K562 (cell line): ENCODE data around the gene FHIT. TPM values are rescaled to one million over a fixed set of nuclear protein-coding genes. Genes with fewer than 3 reads are reported as not detected.

Source experiments
- ATAC-seq: fragments of 200-7000 bp; cut with Tn5 transposase; 3 replicates; pipeline ENCODE4 v1.9.1; 2020; ENCODE audit warnings: moderate library complexity
- BruUV-seq: library from RNA; stranded (reverse); fragments of 400-500 nt; replicated peaks from 2 replicates; lab custom pipeline; 2021; lab: Mats Ljungman, UMichigan
- CTCF ChIA-PET: fragments of 300-600 bp; formaldehyde crosslinking; extraction: SDS; loops from one replicate; lab custom pipeline; 2021; ENCODE audit warnings: low intra/inter-chr PET ratio; lab: Yijun Ruan, JAX
- POLR2A ChIA-PET: fragments of 300-600, 350-650 bp; sonication (Branson Sonifier 250); formaldehyde crosslinking; extraction: SDS; loops from one replicate; lab custom pipeline; 2021; ENCODE audit warnings: antibody characterized with exemption, inconsistent platforms; lab: Yijun Ruan, JAX
- DNase-seq, 4 experiments: peaks; one replicate each; pipeline versions ENCODE4 v3.0.0 to v3.0.0-alpha.2; 2011 to 2018; ENCODE audit warnings: low spot score in 3 of 4, mixed read lengths in 3 of 4; ENCODE audit errors: extremely low read depth in 1 of 4
- FAIRE-seq: peaks from 2 replicates; lab custom pipeline; 2011; peaks lifted over from hg19 to GRCh38; lab: Jason Lieb, UNC
- H2AFZ ChIP-seq: 2 replicates; pipeline ENCODE4 v1.6.0; 2011; ENCODE audit warnings: low read depth, low read length, control low read depth, inconsistent platforms
- H3K27ac ChIP-seq: fragments of 200-600 bp; 3 replicates; pipeline ENCODE4 v1.8.0; 2011; ENCODE audit warnings: low read depth, mild to moderate bottlenecking, control low read depth, inconsistent platforms, low read length, moderate library complexity, mixed read lengths; ENCODE audit errors: extremely low read depth
- H3K27me3 ChIP-seq, 2 experiments: fragments of 300-600 bp in 1 of 2; 2 replicates in 1 of 2; 3 replicates in 1 of 2; pipeline versions ENCODE4 v1.6.0 to v1.8.0; 2011; ENCODE audit warnings: inconsistent platforms in 2 of 2, low read length in 2 of 2, mild to moderate bottlenecking in 1 of 2, mixed read lengths in 1 of 2, moderate library complexity in 1 of 2; ENCODE audit not compliant: control insufficient read depth in 2 of 2, insufficient read depth in 2 of 2
- H3K36me3 ChIP-seq: fragments of 300-600 bp; 3 replicates; pipeline ENCODE4 v1.8.0; 2011; ENCODE audit warnings: mild to moderate bottlenecking, low read length, inconsistent platforms; ENCODE audit not compliant: control insufficient read depth, insufficient read depth
- H3K4me1 ChIP-seq, 2 experiments: fragments of 200-600 bp in 1 of 2; replicated peaks in 1 of 2; 2 replicates in 1 of 2; 3 replicates in 1 of 2; pipeline versions ENCODE4 v1.5.1 to v1.8.0; 2011; ENCODE audit warnings: inconsistent platforms in 2 of 2, low read length in 2 of 2, mild to moderate bottlenecking in 1 of 2, mixed read lengths in 1 of 2, moderate library complexity in 1 of 2; ENCODE audit not compliant: control insufficient read depth in 2 of 2, insufficient read depth in 2 of 2
- H3K4me2 ChIP-seq: 2 replicates; pipeline ENCODE4 v1.6.1; 2011; ENCODE audit warnings: low read length, control low read depth, inconsistent platforms, mixed read lengths; ENCODE audit not compliant: insufficient read depth
- H3K4me3 ChIP-seq: fragments of 200-600 bp; sonication (generic), shearing (Covaris generic); 2 replicates; pipeline ENCODE4 v1.5.1; 2016; ENCODE audit warnings: control low read depth, inconsistent platforms
- H3K79me2 ChIP-seq: fragments of 200-600 bp; 3 replicates; pipeline ENCODE4 v1.8.0; 2011; ENCODE audit warnings: low read length, inconsistent platforms; ENCODE audit not compliant: control insufficient read depth, insufficient read depth
- H3K9ac ChIP-seq, 2 experiments: 2 replicates each; pipeline versions ENCODE4 v1.6.0 to v1.6.1; 2011; ENCODE audit warnings: low read depth in 2 of 2, low read length in 2 of 2, control low read depth in 1 of 2, inconsistent platforms in 1 of 2, mild to moderate bottlenecking in 1 of 2, mixed read lengths in 1 of 2; ENCODE audit not compliant: insufficient read depth in 1 of 2
- H3K9me1 ChIP-seq: one replicate; pipeline ENCODE4 v1.6.0; 2011; ENCODE audit warnings: inconsistent platforms, mild to moderate bottlenecking, low read length, moderate library complexity; ENCODE audit not compliant: control insufficient read depth, insufficient read depth
- H3K9me3 ChIP-seq: replicated peaks from 2 replicates; pipeline ENCODE4 v1.5.1; 2011; ENCODE audit warnings: low read depth, low read length, inconsistent platforms; ENCODE audit not compliant: control insufficient read depth, insufficient read depth
- H4K20me1 ChIP-seq: replicated peaks from 2 replicates; pipeline ENCODE4 v1.6.1; 2011; ENCODE audit warnings: low read length, inconsistent platforms, mixed read lengths; ENCODE audit not compliant: control insufficient read depth, insufficient read depth
- CBFB ChIP-seq: sonication (generic); formaldehyde crosslinking; IDR thresholded peaks from 2 replicates; pipeline ENCODE4 v1.4.0; 2020; ENCODE audit warnings: mild to moderate bottlenecking, missing genetic modification reagents
- CHD1 ChIP-seq: fragments of 200-600 bp; sonication (generic); IDR thresholded peaks from one replicate; pipeline ENCODE4 v1.6.1; 2012; ENCODE audit warnings: mild to moderate bottlenecking, moderate library complexity, low read length, inconsistent platforms
- CREM ChIP-seq: IDR thresholded peaks from 2 replicates; pipeline ENCODE4 v1.6.1; 2014; ENCODE audit warnings: antibody characterized with exemption, low read depth
- ETV1 ChIP-seq: fragments of 450-650 bp; conservative IDR thresholded peaks from 2 replicates; pipeline ENCODE4 v1.6.1; 2016; ENCODE audit warnings: missing genetic modification characterization, control low read depth, low read depth, missing compliant biosample characterization
- KAT8 ChIP-seq: fragments of 450-650 bp; IDR thresholded peaks from 2 replicates; pipeline ENCODE4 v1.6.1; 2016; ENCODE audit warnings: low read depth, mild to moderate bottlenecking
- KDM2B ChIP-seq: fragments of 250-450 bp; sonication (Bioruptor Pico); IDR thresholded peaks from 2 replicates; pipeline ENCODE4 v1.8.0; 2021; ENCODE audit warnings: mild to moderate bottlenecking, moderate library complexity
- POU5F1 ChIP-seq: fragments of 150-350 bp; IDR thresholded peaks from 2 replicates; pipeline ENCODE4 v1.6.1; 2014; ENCODE audit warnings: borderline replicate concordance, low read length, low read depth, mild to moderate bottlenecking; ENCODE audit not compliant: partially characterized antibody
- PYGO2 ChIP-seq: fragments of 450-650 bp; IDR thresholded peaks from 2 replicates; pipeline ENCODE4 v1.6.1; 2016; ENCODE audit warnings: mild to moderate bottlenecking, missing genetic modification characterization, moderate library complexity, missing compliant biosample characterization
- RBBP5 ChIP-seq: fragments of 200-600 bp; sonication (generic); IDR thresholded peaks from 2 replicates; pipeline ENCODE4 v1.6.1; 2012; ENCODE audit warnings: borderline replicate concordance, mild to moderate bottlenecking, low read length, control low read depth, inconsistent platforms; ENCODE audit not compliant: insufficient read depth, poor library complexity, severe bottlenecking
- RFX5 ChIP-seq: IDR thresholded peaks from 2 replicates; pipeline ENCODE4 v1.6.1; 2011; ENCODE audit warnings: low read depth, mild to moderate bottlenecking, improper control_type of control experiment, low read length
- TARDBP ChIP-seq: fragments of 450-650 bp; IDR thresholded peaks from 2 replicates; pipeline ENCODE4 v1.6.1; 2016
- XRCC5 ChIP-seq: fragments of 200-400 bp; formaldehyde crosslinking; IDR thresholded peaks from 2 replicates; pipeline ENCODE4 v1.6.1; 2017; ENCODE audit warnings: low read depth, mild to moderate bottlenecking, low read length
- ZBTB1 ChIP-seq: sonication (generic); formaldehyde crosslinking; IDR thresholded peaks from 2 replicates; pipeline ENCODE4 v1.8.1; 2023; ENCODE audit warnings: missing genetic modification reagents, low read depth, mild to moderate bottlenecking, borderline replicate concordance
- ZNF134 ChIP-seq: fragments of 250-450 bp; sonication (Bioruptor Pico); conservative IDR thresholded peaks from 2 replicates; pipeline ENCODE4 v1.4.0; 2020
- WGBS: fragments of 100-300 bp; shearing (Covaris generic); methylation state at CpG from one replicate; pipeline ENCODE4 v1.1.6; 2016; ENCODE audit warnings: low coverage, mixed read lengths; ENCODE audit not compliant: insufficient coverage; ENCODE audit errors: missing lambda C conversion rate; 5-methylcytosine and 5-hydroxymethylcytosine counted together
- in situ Hi-C: fragments of 300-500 bp; cut with MboI; formaldehyde crosslinking; loops from 4 replicates; pipeline ENCODE4 v1.15.0; 2018; ENCODE audit warnings: inconsistent platforms, mixed read lengths
- intact Hi-C: fragments of 100-400 bp; cut with micrococcal nuclease; formaldehyde crosslinking; loops from 2 replicates; pipeline ENCODE4 v1.14.2; 2022
- polyA plus RNA-seq, 8 experiments: library from polyadenylated mRNA; depleted of rRNA in 4 of 8; stranded (reverse) in 5 of 8; unstranded in 3 of 8; fragments of >200 nt; fragmentation: Nextera tagmentation in 2 of 8; fragmentation: Illumina TruSeq in 1 of 8; extraction: Ambion mirVana in 2 of 8; extraction: Trizol in 1 of 8; gene quantifications; 2 replicates each; pipeline versions ENCODE4 v1.2.1 to v1.2.3, GENCODE V29; 2011 to 2014; ENCODE audit warnings: inconsistent platforms in 1 of 8, missing spikeins in 1 of 8
- total RNA-seq, 7 experiments: library from RNA; depleted of rRNA in 6 of 7; stranded (reverse); fragments of >200 nt in 6 of 7; fragmentation: Illumina TruSeq in 2 of 7; extraction: Trizol in 2 of 7; gene quantifications; 2 replicates each; pipeline versions ENCODE4 v1.2.1 to v1.2.3, GENCODE V29; 2011 to 2021; ENCODE audit warnings: low replicate concordance in 1 of 7
- TF ChIP-seq, protein P1 (sequence below): fragments of 250-450 bp; sonication (Bioruptor Pico); IDR thresholded peaks from 2 replicates; pipeline ENCODE4 v1.5.0; 2021; ENCODE audit warnings: mild to moderate bottlenecking, moderate library complexity
- TF ChIP-seq, protein P2 (sequence below): sonication (generic); IDR thresholded peaks from 2 replicates; pipeline ENCODE4 v1.6.1; 2016
- TF ChIP-seq, protein P3 (sequence below): fragments of 250-450 bp; sonication (Bioruptor Pico); IDR thresholded peaks from 2 replicates; pipeline ENCODE4 v1.5.0; 2021
- TF ChIP-seq, protein P4 (sequence below): fragments of 450-650 bp; IDR thresholded peaks from 2 replicates; pipeline ENCODE4 v1.6.1; 2016; ENCODE audit warnings: missing biosample characterization, missing genetic modification characterization

The FHIT gene
- total and polyA plus RNA-seq, 9 of the 15 experiments (the other 6 are each of a cell fraction or from before 2014, with no cell fraction given): 1.7 to 9.1 (median 4.3) TPM

DNA sequence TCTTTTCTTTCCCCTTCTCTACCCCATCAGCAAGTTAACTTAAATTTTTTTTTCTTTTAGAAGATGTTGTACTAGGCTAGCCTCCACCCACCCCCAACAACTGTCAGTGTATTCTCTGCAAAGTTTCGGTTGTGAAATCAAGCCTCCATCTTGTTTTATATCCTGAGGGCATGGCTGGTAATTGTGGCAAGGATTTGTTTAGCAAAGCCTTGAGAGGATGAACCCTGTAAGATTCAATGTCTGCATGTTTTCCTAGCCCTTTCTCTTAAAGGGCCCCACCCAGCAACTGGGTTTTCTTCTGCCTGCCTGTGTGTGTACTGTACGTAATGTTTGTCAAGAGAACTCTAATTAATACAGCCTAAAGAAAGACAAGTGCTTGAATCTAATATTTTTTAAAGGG lies 475.3 kb downstream of the FHIT start:
- DNase-seq (no peak), FAIRE-seq (no peak), ATAC-seq (no peak)
- 50% methylated on average over 1 of the region's 2 CpGs for WGBS
- Histone ChIP-seq H2AFZ (no peak overlapping the region), H4K20me1 (no peaks in the 10 kb centered on the region), H3K9me3 (no peaks in the 10 kb centered on the region), H3K4me1 (no peaks in the 10 kb centered on the region), H3K4me3 (no peak overlapping the region), H3K9me1 (no peaks in the 10 kb centered on the region), H3K27me3 (no peaks in the 10 kb centered on the region), H3K27ac (no peak overlapping the region), H3K4me2 (no peak overlapping the region), H3K36me3 (no peaks in the 10 kb centered on the region), H3K9ac (no peak overlapping the region), H3K79me2 (no peaks in the 10 kb centered on the region)
- intact Hi-C loops: no loop called here
- POLR2A ChIA-PET: no interaction called here
- no TSS peak for BruUV-seq
- CTCF ChIA-PET: no interaction called here
- in situ Hi-C loops: loop anchor here (10.0 kb wide), 1 partner anchor 161 kb away; no protein-coding TSS in a partner anchor
- TF ChIP-seq CHD1 (no peak), ZNF134 (CRISPR knock-in tag) (no peak), POU5F1 (no peak), CBFB (CRISPR knock-in tag) (no peak), XRCC5 (no peak), TARDBP (no peak), CREM (no peak), ETV1 (no peak), KAT8 (no peak), ZBTB1 (CRISPR knock-in tag) (no peak), RFX5 (no peak), KDM2B (CRISPR knock-in tag) (no peak), RBBP5 (no peak), PYGO2 (tag) (no peak)
- TF ChIP-seq, protein P1, sequence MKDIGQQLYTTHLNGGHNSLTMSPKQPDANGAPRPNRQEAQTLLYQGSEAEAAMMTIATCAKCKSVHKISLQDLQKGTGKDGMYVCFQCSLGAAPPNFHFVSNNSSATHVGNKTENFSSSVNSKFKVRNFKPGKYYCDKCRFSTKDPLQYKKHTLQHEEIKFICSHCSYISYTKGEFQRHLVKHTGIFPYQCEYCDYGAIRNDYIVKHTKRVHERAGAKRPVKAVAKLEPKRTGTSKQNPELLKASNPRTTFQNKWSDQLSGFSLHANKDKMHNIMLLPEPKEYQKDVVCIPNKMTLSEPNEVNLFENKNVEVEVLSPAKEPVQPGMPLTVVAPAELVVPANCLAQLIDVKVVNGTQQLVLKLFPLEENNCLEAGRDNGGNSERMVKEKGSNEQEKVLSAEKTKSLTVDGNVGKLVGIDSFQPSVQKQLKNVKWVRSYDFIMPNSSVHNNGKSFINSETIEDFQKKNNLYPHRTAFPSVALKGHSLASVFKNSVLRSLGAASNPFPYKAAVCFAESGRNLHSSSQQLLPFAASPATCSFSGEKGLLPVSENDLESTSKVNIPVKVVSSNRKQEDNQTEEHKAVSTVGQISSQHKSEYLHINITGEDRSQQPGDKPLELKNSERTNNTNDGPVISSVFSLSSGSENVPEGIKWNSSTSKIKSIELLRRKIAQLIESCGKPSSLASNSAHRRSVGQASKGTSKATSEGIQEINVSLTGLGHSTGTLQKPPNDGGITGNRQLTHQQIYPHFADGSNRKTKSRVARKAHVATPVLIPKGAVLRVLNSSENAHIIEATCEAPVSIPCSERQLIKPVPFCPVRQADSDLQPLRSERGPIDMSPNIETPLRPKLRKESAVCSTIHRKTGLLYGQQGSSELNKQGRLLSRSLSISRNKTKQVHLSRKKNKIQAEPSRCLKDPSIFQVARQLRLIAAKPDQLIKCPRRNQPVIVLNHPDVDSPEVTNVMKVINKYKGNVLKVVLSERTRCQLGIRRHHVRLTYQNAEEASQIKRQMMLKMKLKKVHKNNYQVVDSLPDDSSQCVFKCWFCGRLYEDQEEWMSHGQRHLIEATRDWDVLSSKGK (CRISPR knock-in tag): no peak
- TF ChIP-seq, protein P2, sequence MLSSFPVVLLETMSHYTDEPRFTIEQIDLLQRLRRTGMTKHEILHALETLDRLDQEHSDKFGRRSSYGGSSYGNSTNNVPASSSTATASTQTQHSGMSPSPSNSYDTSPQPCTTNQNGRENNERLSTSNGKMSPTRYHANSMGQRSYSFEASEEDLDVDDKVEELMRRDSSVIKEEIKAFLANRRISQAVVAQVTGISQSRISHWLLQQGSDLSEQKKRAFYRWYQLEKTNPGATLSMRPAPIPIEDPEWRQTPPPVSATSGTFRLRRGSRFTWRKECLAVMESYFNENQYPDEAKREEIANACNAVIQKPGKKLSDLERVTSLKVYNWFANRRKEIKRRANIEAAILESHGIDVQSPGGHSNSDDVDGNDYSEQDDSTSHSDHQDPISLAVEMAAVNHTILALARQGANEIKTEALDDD: no peak
- TF ChIP-seq, protein P3, sequence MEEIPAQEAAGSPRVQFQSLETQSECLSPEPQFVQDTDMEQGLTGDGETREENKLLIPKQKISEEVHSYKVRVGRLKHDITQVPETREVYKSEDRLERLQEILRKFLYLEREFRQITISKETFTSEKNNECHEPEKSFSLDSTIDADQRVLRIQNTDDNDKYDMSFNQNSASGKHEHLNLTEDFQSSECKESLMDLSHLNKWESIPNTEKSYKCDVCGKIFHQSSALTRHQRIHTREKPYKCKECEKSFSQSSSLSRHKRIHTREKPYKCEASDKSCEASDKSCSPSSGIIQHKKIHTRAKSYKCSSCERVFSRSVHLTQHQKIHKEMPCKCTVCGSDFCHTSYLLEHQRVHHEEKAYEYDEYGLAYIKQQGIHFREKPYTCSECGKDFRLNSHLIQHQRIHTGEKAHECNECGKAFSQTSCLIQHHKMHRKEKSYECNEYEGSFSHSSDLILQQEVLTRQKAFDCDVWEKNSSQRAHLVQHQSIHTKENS (CRISPR knock-in tag): no peak
- TF ChIP-seq, protein P4, sequence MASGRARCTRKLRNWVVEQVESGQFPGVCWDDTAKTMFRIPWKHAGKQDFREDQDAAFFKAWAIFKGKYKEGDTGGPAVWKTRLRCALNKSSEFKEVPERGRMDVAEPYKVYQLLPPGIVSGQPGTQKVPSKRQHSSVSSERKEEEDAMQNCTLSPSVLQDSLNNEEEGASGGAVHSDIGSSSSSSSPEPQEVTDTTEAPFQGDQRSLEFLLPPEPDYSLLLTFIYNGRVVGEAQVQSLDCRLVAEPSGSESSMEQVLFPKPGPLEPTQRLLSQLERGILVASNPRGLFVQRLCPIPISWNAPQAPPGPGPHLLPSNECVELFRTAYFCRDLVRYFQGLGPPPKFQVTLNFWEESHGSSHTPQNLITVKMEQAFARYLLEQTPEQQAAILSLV (tag): no peak
